Smooth muscle cell of the pulmonary artery (primary cell): ENCODE results near the gene RHCG. TPM values are rescaled to one million over a fixed set of nuclear protein-coding genes. Genes with fewer than 3 reads are reported as not detected.

Experiments used
- total RNA-seq: library from RNA; depleted of rRNA; stranded (reverse); fragments of >200 nt; gene quantifications from 2 replicates; pipeline ENCODE4 v1.2.3, GENCODE V29; 2014

The RHCG gene
- 0.07 and 0.50 TPM in 2 replicates for total RNA-seq

GRCh38 chr15:89496155-89497098 lies at the start of gene RHCG:
RHCG (minus strand) TSS chr15:89496583; CDS start chr15:89496544, 39 bp downstream.

Other genes with a start within 250 kb of the RHCG start
- 59.4 and 72.1 TPM in 2 replicates for gene POLG, start 161.8 kb downstream of the RHCG start, total RNA-seq
- gene TICRR, start 78.9 kb upstream of the RHCG start, total RNA-seq = 1.7 and 2.7 TPM in 2 replicates
- 14.3 and 19.9 TPM in 2 replicates for gene KIF7, start 158.9 kb upstream of the RHCG start, total RNA-seq
- 0.23 and 0.33 TPM in 2 replicates for gene PLIN1, start 182.8 kb upstream of the RHCG start, total RNA-seq
- gene PEX11A, start 194.2 kb upstream of the RHCG start, total RNA-seq = 7.5 and 10.6 TPM in 2 replicates
- gene WDR93, start 194.2 kb upstream of the RHCG start, total RNA-seq = 0.07 TPM in 1 of 2 replicates, not detected in the other